Measurements from ENCODE around the gene DTX2. TPM values are rescaled to one million over a fixed set of nuclear protein-coding genes. Genes with fewer than 3 reads are reported as not detected.

The DTX2 gene
- total RNA-seq, 1 experiment from 2014 or later: 37.4 TPM

GRCh38 chr7:76427635-76428034 lies 33.9 kb upstream of the DTX2 start:
- ChIA-PET RAD21 (ENCODE audit: low non-redundant PET in 1 of 2, low total read pairs in 2 of 2, uncharacterized antibody in 2 of 2, unreplicated experiment in 2 of 2) (no interaction called here), POLR2A (no interaction called here)
- H3K4me3 ChIP-seq (replicated peaks in 1 of 2; ENCODE audit: low read depth in 1 of 2, low read length in 2 of 2): no peak overlapping the region

More at GRCh38 chr7:76427635-76428034, 33.9 kb upstream of the DTX2 start:
- ATAC-seq: no peak
- Histone ChIP-seq H3K27me3 (ENCODE audit: insufficient read depth, low read length) (no peaks in the 10 kb centered on the region), H3K9me3 (ENCODE audit: control insufficient read depth in 1 of 2, insufficient read depth in 1 of 2, low read depth in 1 of 2, low read length in 2 of 2) (no peaks in the 10 kb centered on the region), H3K36me3 (ENCODE audit: control insufficient read depth in 1 of 2, insufficient read depth in 2 of 2, low read length in 2 of 2) (no peaks in the 10 kb centered on the region), H3K4me2 (ENCODE audit: low read length) (no peak overlapping the region), H3K27ac (ENCODE audit: low read depth, low read length) (no peak overlapping the region), H3K9me2 (ENCODE audit: insufficient read depth) (no peaks in the 10 kb centered on the region), H3K4me1 (ENCODE audit: control insufficient read depth in 1 of 2, insufficient read depth in 2 of 2, low read length in 2 of 2) (peaks cover 17 to 34% of the 10 kb centered on the region in 2 experiments), H2AFZ (ENCODE audit: low read depth, low read length, poor library complexity, severe bottlenecking) (no peak overlapping the region), H3K9ac (ENCODE audit: low read length) (no peak overlapping the region), H4K20me1 (ENCODE audit: insufficient read depth) (no peaks in the 10 kb centered on the region), H3K79me2 (ENCODE audit: insufficient read depth, low read length) (no peaks in the 10 kb centered on the region)
- intact Hi-C loops (cut with micrococcal nuclease): no loop called here
- no peak for DNase-seq (ENCODE audit: low read depth, low spot score)
- CTCF ChIA-PET: interaction anchor here (1.0 kb wide), 1 partner anchor 9 kb away, joined by 3 read pairs; no protein-coding TSS in a partner anchor
- no peak for TF ChIP-seq JUND (IDR thresholded peaks at IDR 0.05)
- TF ChIP-seq REST (IDR thresholded peaks at IDR 0.05; ENCODE audit: low read depth): no peak
- TF ChIP-seq POLR2AphosphoS5 (IDR thresholded peaks at IDR 0.05; ENCODE audit: low read depth, low read length): no peak
- no peak for TF ChIP-seq POLR2A (IDR thresholded peaks at IDR 0.05; ENCODE audit: borderline replicate concordance, extremely low read depth, insufficient read depth, insufficient read length)
- no peak for TF ChIP-seq YY1 (IDR thresholded peaks at IDR 0.05; ENCODE audit: extremely low read depth, insufficient replicate concordance, low read depth, low read length)
- no peak for TF ChIP-seq EZH2 (IDR thresholded peaks at IDR 0.05)
- TF ChIP-seq EZH2phosphoT487 (IDR thresholded peaks at IDR 0.05; ENCODE audit: borderline replicate concordance): no peak
- TF ChIP-seq RAD21 (IDR thresholded peaks at IDR 0.05; ENCODE audit: low read depth): no peak
- no peak for TF ChIP-seq MAX (IDR thresholded peaks at IDR 0.05)
- TF ChIP-seq SRF (IDR thresholded peaks at IDR 0.05; ENCODE audit: low read depth): no peak
- TF ChIP-seq FOSL1 (IDR thresholded peaks at IDR 0.05; ENCODE audit: low read depth): no peak
- no peak for TF ChIP-seq ZFX (IDR thresholded peaks at IDR 0.05)
- no peak for TF ChIP-seq TCF7L2 (IDR thresholded peaks at IDR 0.05; ENCODE audit: borderline replicate concordance, extremely low read depth, insufficient read depth, insufficient read length)
- BruUV-seq (replicated peaks): no TSS peak

Data from HCT116 (cell line).